HK-2 (cell line): ENCODE measurements around the gene RBM19.

Source experiments
- DNase-seq: peaks from one replicate; pipeline ENCODE4 v3.0.0-alpha.2; 2018; ENCODE audit not compliant: unreplicated experiment

The RBM19 gene

GRCh38 chr12:113855998-113856397 lies 110.1 kb downstream of the RBM19 start:
- DNase-seq, result no peak

- no peak for DNase-seq
Observed at GRCh38 chr12:113854385-113855142, 111.6 kb downstream of the RBM19 start.

- no peak for DNase-seq
Observed at GRCh38 chr12:113853491-113853890, 112.6 kb downstream of the RBM19 start.

GRCh38 chr12:113852695-113853490 lies 113.2 kb downstream of the RBM19 start:
- no peak for DNase-seq

- no peak for DNase-seq
Observed at GRCh38 chr12:113852264-113852663, 113.9 kb downstream of the RBM19 start.

- DNase-seq, result no peak
Observed at GRCh38 chr12:113850309-113851056, 115.6 kb downstream of the RBM19 start.

- no peak for DNase-seq
Observed at GRCh38 chr12:113847856-113848255, 118.3 kb downstream of the RBM19 start.

GRCh38 chr12:113846883-113847755 lies 119.0 kb downstream of the RBM19 start:
- no peak for DNase-seq

- no peak for DNase-seq
Observed at GRCh38 chr12:113845900-113846674, 120.0 kb downstream of the RBM19 start.

- DNase-seq, result no peak
Observed at GRCh38 chr12:113844495-113845210, 121.5 kb downstream of the RBM19 start.

- no peak for DNase-seq
Observed at GRCh38 chr12:113842699-113843098, 123.4 kb downstream of the RBM19 start.

- DNase-seq, result no peak
Observed at GRCh38 chr12:113841786-113842185, 124.3 kb downstream of the RBM19 start.

- DNase-seq, result no peak
Observed at GRCh38 chr12:113840401-113841042, 125.6 kb downstream of the RBM19 start.

- no peak for DNase-seq
Observed at GRCh38 chr12:113838896-113839295, 127.2 kb downstream of the RBM19 start.

GRCh38 chr12:113837528-113838296 lies 128.4 kb downstream of the RBM19 start:
- no peak for DNase-seq

GRCh38 chr12:113837084-113837483 lies 129.0 kb downstream of the RBM19 start:
- DNase-seq, result no peak

GRCh38 chr12:113835896-113836295 lies 130.2 kb downstream of the RBM19 start:
- DNase-seq, result no peak

GRCh38 chr12:113835433-113835832 lies 130.7 kb downstream of the RBM19 start:
- DNase-seq, result no peak

GRCh38 chr12:113833422-113833821 lies 132.7 kb downstream of the RBM19 start:
- DNase-seq, result no peak
